Endothelial cell (in vitro differentiated cells): Measurements from ENCODE around the gene CRYBG1. TPM values are rescaled to one million over a fixed set of nuclear protein-coding genes. Genes with fewer than 3 reads are reported as not detected.
"Not testable (repeated sequence)": the region's sequence is repeated elsewhere in the genome, so short reads cannot be mapped to it uniquely, and the experiment has no call there.

Experiments used
- DNase-seq: peaks from one replicate; pipeline ENCODE4 v3.0.0; 2021; ENCODE audit warnings: low spot score
- H3K27ac Mint-ChIP-seq: one replicate; pipeline ENCODE4 v1.8.0; 2021; ENCODE audit warnings: mixed read lengths, inconsistent platforms; ENCODE audit not compliant: unreplicated experiment
- H3K27me3 Mint-ChIP-seq: one replicate; pipeline ENCODE4 v1.8.0; 2021; ENCODE audit warnings: mild to moderate bottlenecking, moderate library complexity, mixed read lengths, inconsistent platforms; ENCODE audit not compliant: unreplicated experiment
- H3K36me3 Mint-ChIP-seq: one replicate; pipeline ENCODE4 v1.8.0; 2021; ENCODE audit warnings: mild to moderate bottlenecking, low read depth, mixed read lengths, inconsistent platforms; ENCODE audit not compliant: unreplicated experiment
- H3K4me1 Mint-ChIP-seq: one replicate; pipeline ENCODE4 v1.8.0; 2021; ENCODE audit warnings: mild to moderate bottlenecking, mixed read lengths, inconsistent platforms; ENCODE audit not compliant: unreplicated experiment
- H3K4me3 Mint-ChIP-seq: one replicate; pipeline ENCODE4 v1.8.0; 2021; ENCODE audit warnings: mild to moderate bottlenecking, mixed read lengths, inconsistent platforms; ENCODE audit not compliant: unreplicated experiment
- H3K9me3 Mint-ChIP-seq: one replicate; pipeline ENCODE4 v1.8.0; 2021; ENCODE audit warnings: mixed read lengths, inconsistent platforms; ENCODE audit not compliant: unreplicated experiment
- CTCF ChIP-seq: fragments of 200-600 bp; sonication (generic); IDR thresholded peaks from one replicate; pipeline ENCODE4 v1.5.0; 2021; ENCODE audit warnings: antibody characterized with exemption; ENCODE audit not compliant: unreplicated experiment
- total RNA-seq: library from RNA; stranded (reverse); fragmentation: NEBNext Ultra II Directional; extraction: Animal tissue kit (Norgen Biotek cat#: 25700); gene quantifications from one replicate; pipeline ENCODE4 v1.2.1, GENCODE V29; 2021; ENCODE audit not compliant: unreplicated experiment

Gene CRYBG1
- total RNA-seq, 1 donor from 2014 or later = 0.08 TPM

DNA sequence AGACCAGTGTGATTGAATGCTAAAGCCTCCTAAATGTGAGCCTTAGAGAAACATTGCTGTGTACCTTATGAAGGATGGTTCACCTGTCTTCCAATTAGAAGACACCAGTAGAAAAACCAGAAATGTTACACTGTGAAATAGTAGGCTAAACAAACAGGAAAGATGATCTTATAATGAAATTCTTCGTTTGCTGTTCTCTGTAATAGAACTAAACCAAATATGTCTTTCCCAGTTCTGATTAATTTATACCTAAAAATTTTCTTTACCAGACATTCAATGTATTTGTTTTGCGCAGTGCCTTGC, 154.0 kb downstream of the CRYBG1 start:
- peaks cover 4% of the 10 kb centered on the region for H3K36me3 Mint-ChIP-seq
- DNase-seq = no peak
- peaks cover 5% of the 10 kb centered on the region for H3K27me3 Mint-ChIP-seq
- no peaks in the 10 kb centered on the region for H3K9me3 Mint-ChIP-seq
- TF ChIP-seq CTCF = no peak
- H3K4me3 Mint-ChIP-seq = no peak overlapping the region
- peaks cover 13% of the 10 kb centered on the region for H3K4me1 Mint-ChIP-seq
- H3K27ac Mint-ChIP-seq = no peak overlapping the region

DNA sequence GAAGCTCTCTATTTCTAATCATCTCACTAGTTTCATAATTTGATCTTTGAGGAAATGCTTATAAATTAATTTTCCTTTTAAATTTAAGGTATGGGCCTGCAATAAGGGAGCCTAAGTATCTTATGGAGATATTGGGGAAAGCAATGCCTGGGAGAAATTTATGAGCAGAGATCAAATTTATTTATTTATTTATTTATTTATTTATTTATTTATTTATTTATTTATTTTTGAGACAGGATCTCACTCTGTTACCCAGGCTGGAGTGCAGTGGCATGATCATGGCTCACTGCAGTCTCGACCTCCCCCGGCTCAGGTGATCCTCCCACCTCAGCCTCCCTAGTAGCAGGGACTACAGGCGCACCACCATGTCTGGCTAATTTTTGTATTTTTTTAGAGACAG, 155.1 kb downstream of the CRYBG1 start:
- not testable (repeated sequence) for DNase-seq, H3K27me3 Mint-ChIP-seq, H3K4me1 Mint-ChIP-seq, H3K9me3 Mint-ChIP-seq, H3K27ac Mint-ChIP-seq, H3K4me3 Mint-ChIP-seq, H3K36me3 Mint-ChIP-seq

DNA sequence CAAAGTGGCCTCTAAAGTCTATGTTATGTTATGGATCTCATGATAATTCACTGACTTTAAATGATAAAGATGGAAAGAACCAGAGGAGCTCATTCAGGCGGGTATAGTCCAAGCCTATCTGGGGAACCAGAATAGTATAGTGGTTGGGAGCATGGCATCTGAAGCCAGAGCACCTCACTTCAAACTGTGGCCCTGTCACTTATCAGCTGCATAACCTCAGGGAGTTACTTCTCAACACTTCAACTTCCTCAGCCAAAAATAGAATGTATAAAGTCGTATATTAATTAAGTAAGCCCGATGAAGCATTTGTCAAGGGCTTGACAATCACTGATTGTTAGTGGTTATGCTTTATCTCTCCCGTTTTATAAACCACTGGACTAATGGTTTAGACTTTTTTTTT, 156.1 kb downstream of the CRYBG1 start:
- no peaks in the 10 kb centered on the region for H3K36me3 Mint-ChIP-seq
- no peak overlapping the region for H3K27ac Mint-ChIP-seq
- no peaks in the 10 kb centered on the region for H3K4me1 Mint-ChIP-seq
- no peaks in the 10 kb centered on the region for H3K9me3 Mint-ChIP-seq
- peaks cover 2% of the 10 kb centered on the region for H3K27me3 Mint-ChIP-seq
- DNase-seq = no peak
- H3K4me3 Mint-ChIP-seq = no peak overlapping the region
- TF ChIP-seq CTCF = no peak

GRCh38 chr6:106517706-106518105, 157.2 kb downstream of the CRYBG1 start:
- no peaks in the 10 kb centered on the region for H3K9me3 Mint-ChIP-seq
- no peaks in the 10 kb centered on the region for H3K36me3 Mint-ChIP-seq
- TF ChIP-seq CTCF = no peak
- H3K4me1 Mint-ChIP-seq = no peaks in the 10 kb centered on the region
- DNase-seq = no peak
- peaks cover 2% of the 10 kb centered on the region for H3K27me3 Mint-ChIP-seq
- H3K27ac Mint-ChIP-seq = no peak overlapping the region
- H3K4me3 Mint-ChIP-seq = no peak overlapping the region

DNA sequence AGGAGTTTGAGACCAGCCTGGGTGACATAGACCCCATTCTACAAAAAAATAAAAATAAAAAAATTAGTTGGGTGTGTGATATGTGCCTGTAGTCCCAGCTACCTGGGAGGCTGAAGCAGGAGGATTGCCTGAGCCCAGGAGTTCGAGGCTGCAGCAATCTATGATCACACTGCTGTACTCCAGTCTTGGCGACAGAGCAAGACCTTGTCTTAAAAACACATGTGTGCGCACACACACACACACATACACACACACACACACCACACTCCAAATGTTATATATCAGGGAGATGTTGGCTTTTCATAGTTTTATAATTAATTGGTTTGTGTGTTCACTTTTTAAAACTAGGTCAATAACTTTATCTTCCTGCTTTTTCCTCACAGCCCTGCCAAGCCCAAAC, 158.2 kb downstream of the CRYBG1 start:
- Mint-ChIP-seq H3K9me3 (no peaks in the 10 kb centered on the region), H3K4me1 (no peaks in the 10 kb centered on the region), H3K36me3 (no peaks in the 10 kb centered on the region), H3K27me3 (peaks cover 2% of the 10 kb centered on the region), H3K4me3 (no peak overlapping the region), H3K27ac (no peak overlapping the region)
- no peak for DNase-seq
- TF ChIP-seq CTCF = no peak
